ENCODE data around the gene RPS4Y1. TPM values are rescaled to one million over a fixed set of nuclear protein-coding genes. Genes with fewer than 3 reads are reported as not detected.

Gene RPS4Y1
- not detected in 2 replicates for total RNA-seq (2012; rRNA removed)
- polyA plus RNA-seq (2012; rRNA removed): not detected in 2 replicates
- not detected in 2 replicates for polyA plus RNA-seq (2012; cell fraction: cytosol; rRNA removed)
- not detected in 2 replicates for polyA plus RNA-seq (2012; cell fraction: nucleus; rRNA removed; ENCODE audit: low replicate concordance)
- not detected for Bru-seq, nascent RNA
- not detected for BruChase-seq, experiment 1, labeled RNA remaining after a 6-hour chase
- BruChase-seq, experiment 2, labeled RNA remaining after a 2-hour chase: not detected
- long read RNA-seq: 0 reads

- dilution Hi-C loops (cut with HindIII; ENCODE audit: low sequenced_read_pairs, unreplicated experiment): no loop called here
- Histone ChIP-seq H3K9me1 (ENCODE audit: insufficient read depth, low read length) (no peaks in the 10 kb centered on the region), H3K14ac (replicated peaks; ENCODE audit: low read depth, low read length) (no peak within 1 kb of the TSS), H3K4me1 (ENCODE audit: control insufficient read depth, insufficient read depth, low read length) (no peaks in the 10 kb centered on the region), H3K4me3 (ENCODE audit: insufficient read depth, low read depth, low read length) (no peak within 1 kb of the TSS), H2AFZ (replicated peaks; ENCODE audit: low read length, poor library complexity) (no peak within 1 kb of the TSS), H4K91ac (ENCODE audit: insufficient read depth, low read depth, low read length) (no peak within 1 kb of the TSS), H2AK9ac (replicated peaks; ENCODE audit: low read depth, low read length, poor library complexity) (no peak within 1 kb of the TSS), H4K8ac (ENCODE audit: low read depth in 2 of 2, low read length in 2 of 2) (no peak within 1 kb of the TSS), H4K20me1 (ENCODE audit: insufficient read depth, low read length) (no peaks in the 10 kb centered on the region), H3K56ac (ENCODE audit: extremely low read depth, insufficient read depth, low read length) (no peak within 1 kb of the TSS), H2BK5ac (ENCODE audit: low read depth, low read length, poor library complexity, severe bottlenecking) (no peak within 1 kb of the TSS), H3K23ac (ENCODE audit: low read depth, low read length) (no peak within 1 kb of the TSS), H3K27ac (ENCODE audit: insufficient read depth, low read length) (no peak within 1 kb of the TSS), H3K79me1 (ENCODE audit: low read depth in 1 of 2, low read length in 2 of 2) (no peaks in the 10 kb centered on the region), H3K36me3 (ENCODE audit: control insufficient read depth, insufficient read depth, low read length) (no peaks in the 10 kb centered on the region), H3K4me2 (ENCODE audit: low read depth, low read length) (no peak within 1 kb of the TSS), H2BK120ac (ENCODE audit: low read depth, low read length) (no peak within 1 kb of the TSS), H2BK15ac (ENCODE audit: low read depth, low read length) (no peak within 1 kb of the TSS), H3K4ac (ENCODE audit: low read depth, low read length) (no peak within 1 kb of the TSS), H4K5ac (ENCODE audit: low read depth, low read length) (no peak within 1 kb of the TSS), H3K9ac (ENCODE audit: low read depth, low read length) (no peak within 1 kb of the TSS), H3K18ac (ENCODE audit: low read depth, low read length) (no peak within 1 kb of the TSS), H2BK20ac (ENCODE audit: low read depth, low read length) (no peak within 1 kb of the TSS), H3K9me3 (ENCODE audit: control insufficient read depth, insufficient read depth, low read length) (no peaks in the 10 kb centered on the region), H2AK5ac (ENCODE audit: low read depth, low read length) (no peak within 1 kb of the TSS), H3K27me3 (ENCODE audit: control insufficient read depth, insufficient read depth, low read length) (no peaks in the 10 kb centered on the region)
- no peak for ATAC-seq (ENCODE audit: low read depth)
- TF ChIP-seq CEBPB (IDR thresholded peaks at IDR 0.05; ENCODE audit: low read depth, low read length) (no peak), USF2 (IDR thresholded peaks at IDR 0.05; ENCODE audit: low read depth, low read length) (no peak), FOS (IDR thresholded peaks at IDR 0.05; ENCODE audit: low read depth, low read length) (no peak), CHD1 (IDR thresholded peaks at IDR 0.05; ENCODE audit: low read depth, low read length) (no peak), MAFK (IDR thresholded peaks at IDR 0.05; ENCODE audit: low read depth, low read length) (no peak), ELK1 (IDR thresholded peaks at IDR 0.05; ENCODE audit: borderline replicate concordance, low read depth, low read length) (no peak), RAD21 (IDR thresholded peaks at IDR 0.05; ENCODE audit: low read length) (no peak), SMC3 (IDR thresholded peaks at IDR 0.05; ENCODE audit: low read depth, low read length) (no peak), RCOR1 (IDR thresholded peaks at IDR 0.05; ENCODE audit: insufficient replicate concordance, low read length) (no peak), MXI1 (IDR thresholded peaks at IDR 0.05; ENCODE audit: borderline replicate concordance, low read depth, low read length) (no peak), CTCF (conservative IDR thresholded peaks at IDR 0.05; ENCODE audit: low read depth, low read length) (no peak), BHLHE40 (IDR thresholded peaks at IDR 0.05; ENCODE audit: low read depth, low read length) (no peak), MAZ (IDR thresholded peaks at IDR 0.05; ENCODE audit: borderline replicate concordance, low read depth, low read length) (no peak), POLR2A (IDR thresholded peaks at IDR 0.05; ENCODE audit: low read depth, low read length) (no peak), RFX5 (IDR thresholded peaks at IDR 0.05; ENCODE audit: low read depth, low read length) (no peak), NFE2L2 (IDR thresholded peaks at IDR 0.05; ENCODE audit: low read depth, low read length) (no peak)
- no CpG with 5 or more reads among the region's 22 CpGs for WGBS, 2 experiments (ENCODE audit: extremely low coverage in 2 of 2, insufficient read length in 1 of 2)
- ChIA-PET CTCF (no interaction called here), POLR2A (ENCODE audit: unreplicated experiment) (no interaction called here)
- in situ Hi-C loops (cut with MboI; ENCODE audit: low sequenced_read_pairs): no loop called here
- no TSS peak for BruUV-seq (replicated peaks)
- intact Hi-C loops (cut with micrococcal nuclease): no loop called here
- no peak for DNase-seq
Measured at GRCh38 chrY:2841471-2841893, at the start of gene RPS4Y1. RPS4Y1 (plus strand) TSS chrY:2841602; CDS start chrY:2841625, 23 bp downstream.
